22Rv1 (cell line): ENCODE measurements around the gene ZNF141.

Source experiments
- H3K27ac ChIP-seq: fragments of 450-650 bp; 2 replicates; pipeline ENCODE4 v1.5.1; 2017
- CTCF ChIP-seq: fragments of 450-650 bp; IDR thresholded peaks from 2 replicates; pipeline ENCODE4 v1.5.1; 2017; ENCODE audit warnings: mild to moderate bottlenecking
- ZFX ChIP-seq: fragments of 450-650 bp; IDR thresholded peaks from 2 replicates; pipeline ENCODE4 v1.6.1; 2017; ENCODE audit warnings: antibody characterized with exemption, borderline replicate concordance

The ZNF141 gene

GRCh38 chr4:338759-339097 is 1.1 kb downstream of the ZNF141 start:
- peak overlapping the region; percentile 79; the same call in 1 of the 2 replicates for H3K27ac ChIP-seq
- TF ChIP-seq CTCF, result no peak
- TF ChIP-seq ZFX, result no peak

GRCh38 chr4:340011-340410 is 2.4 kb downstream of the ZNF141 start:
- no peak for TF ChIP-seq ZFX
- TF ChIP-seq CTCF, result no peak
- H3K27ac ChIP-seq, result no peak overlapping the region

- no peak for TF ChIP-seq ZFX
- no peak for TF ChIP-seq CTCF
- H3K27ac ChIP-seq, result no peak overlapping the region
These were observed 35.6 kb downstream of the ZNF141 start for GRCh38 chr4:373062-373839.

- TF ChIP-seq ZFX (no peak), CTCF (no peak)
- no peak overlapping the region for H3K27ac ChIP-seq
These were observed 36.9 kb downstream of the ZNF141 start for GRCh38 chr4:374298-375160.

- H3K27ac ChIP-seq, result no peak overlapping the region
- TF ChIP-seq ZFX (no peak), CTCF (no peak)
These were observed 46.8 kb downstream of the ZNF141 start for GRCh38 chr4:384311-385010.

- no peak overlapping the region for H3K27ac ChIP-seq
- TF ChIP-seq ZFX (no peak), CTCF (no peak)
These were observed 48.5 kb downstream of the ZNF141 start for GRCh38 chr4:385934-386707.
